SK-N-MC (cell line): ENCODE data around the gene OR5H2.

Experiments used
- EZH2 ChIP-seq: fragments of 200-600 bp; sonication (generic); IDR thresholded peaks from one replicate; pipeline ENCODE4 v1.6.1; 2017; ENCODE audit warnings: antibody characterized with exemption
- FOXP2 ChIP-seq: optimal IDR thresholded peaks from 2 replicates; pipeline ENCODE3; 2011; ENCODE audit warnings: mild to moderate bottlenecking, moderate library complexity; ENCODE audit not compliant: insufficient read depth; ENCODE audit errors: extremely low read length, control extremely low read depth
- POLR2AphosphoS5 ChIP-seq: IDR thresholded peaks from 2 replicates; pipeline ENCODE4 v1.6.1; 2012; ENCODE audit warnings: mild to moderate bottlenecking, low read depth, low read length, borderline replicate concordance

DNA sequence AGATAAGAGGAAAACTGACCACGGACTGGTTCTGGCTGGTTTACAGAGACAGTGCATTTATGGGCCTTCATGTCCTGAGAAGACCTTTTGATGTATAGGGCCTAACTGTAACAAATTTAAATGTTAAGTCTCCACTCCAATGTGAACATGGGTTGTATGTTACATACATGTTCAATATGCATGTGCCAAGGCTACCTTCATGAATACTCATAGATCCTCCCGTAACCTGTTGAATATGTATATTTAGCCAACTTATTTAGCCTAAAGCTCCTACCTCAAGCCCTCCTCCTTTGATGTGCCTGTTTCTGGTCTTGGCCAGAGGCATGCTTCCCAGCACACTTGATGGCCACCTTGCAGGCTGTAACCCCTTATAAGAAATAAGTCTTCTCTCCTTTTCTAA, at the start of gene OR5H2:
- no peak for TF ChIP-seq POLR2AphosphoS5
- TF ChIP-seq EZH2 = no peak
- TF ChIP-seq FOXP2 = no peak
